Left colon (tissue), 2 donors: ENCODE data around the gene VPS51. TPM values are rescaled to one million over a fixed set of nuclear protein-coding genes. Genes with fewer than 3 reads are reported as not detected.

ENCODE experiments used
- ATAC-seq: fragments of 200-7000 bp; cut with Tn5 transposase; one replicate; pipeline ENCODE4 v1.9.1; 2020; ENCODE audit warnings: mild to moderate bottlenecking, moderate library complexity
- DNase-seq, 2 donors: peaks; one replicate each; pipeline ENCODE4 v3.0.0-alpha.2; 2020
- intact Hi-C, 2 donors: fragments of 100-400 bp; cut with DNase I in 1 of 2; cut with micrococcal nuclease in 1 of 2; formaldehyde crosslinking; loops; one replicate each; pipeline versions ENCODE4 v1.11.2 to v1.14.0; 2022; cut with DNase I, micrococcal nuclease
- total RNA-seq, 2 donors: library from RNA; stranded (reverse); fragmentation: NEBNext Ultra II Directional; extraction: Animal tissue kit (Norgen Biotek cat#: 25700); gene quantifications; one replicate each; pipeline ENCODE4 v1.2.1, GENCODE V29; 2021
- donor health status: DM: no; HTN: no; CAD: no.
- donor health status: DM: yes; HTN: yes; CAD: no.

VPS51 gene
- total RNA-seq, 2 donors from 2014 or later: 174 to 186 TPM

DNA sequence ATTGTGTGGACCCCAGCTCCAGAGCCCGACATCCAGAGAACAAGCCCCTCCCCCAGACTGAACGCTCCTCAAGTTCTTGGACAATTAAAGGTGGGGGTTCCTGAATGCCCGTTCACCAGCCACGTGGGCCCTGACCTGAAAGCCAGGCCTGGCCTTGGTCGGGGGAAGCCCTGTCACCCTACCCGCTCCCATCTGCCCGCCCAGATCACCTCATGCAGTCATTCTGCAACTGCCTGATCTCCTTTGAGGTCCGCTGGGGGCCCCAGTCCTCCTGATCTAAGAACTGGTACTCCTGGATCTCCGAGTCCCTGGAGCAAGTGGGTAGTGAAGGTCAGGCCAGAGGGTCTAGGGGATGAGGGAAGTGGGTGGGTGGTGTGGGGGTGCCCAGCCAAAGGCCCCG, 28.6 kb upstream of the VPS51 start:
- intact Hi-C loops: no loop called here
- ATAC-seq (no peak), DNase-seq (no peak)

DNA sequence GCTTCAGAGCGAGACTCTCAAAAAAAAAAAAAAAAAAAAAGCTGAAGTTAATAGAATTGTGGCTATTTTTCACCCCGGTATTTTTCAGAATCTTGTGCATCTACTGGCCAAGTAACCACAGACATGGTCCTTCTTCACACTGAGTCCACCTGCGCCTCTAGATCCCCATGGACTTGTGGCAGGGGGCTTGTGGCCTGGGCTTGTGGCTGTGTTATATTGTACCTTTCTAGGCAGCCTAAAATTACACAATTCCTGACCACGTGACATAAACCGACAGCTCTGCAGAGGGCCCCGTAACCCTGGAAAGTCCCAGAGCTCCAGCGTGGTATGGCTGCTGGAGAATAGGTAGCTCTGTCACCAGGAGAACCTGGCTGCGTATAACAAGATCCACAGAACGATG, 26.8 kb upstream of the VPS51 start:
- DNase-seq: no peak

DNA sequence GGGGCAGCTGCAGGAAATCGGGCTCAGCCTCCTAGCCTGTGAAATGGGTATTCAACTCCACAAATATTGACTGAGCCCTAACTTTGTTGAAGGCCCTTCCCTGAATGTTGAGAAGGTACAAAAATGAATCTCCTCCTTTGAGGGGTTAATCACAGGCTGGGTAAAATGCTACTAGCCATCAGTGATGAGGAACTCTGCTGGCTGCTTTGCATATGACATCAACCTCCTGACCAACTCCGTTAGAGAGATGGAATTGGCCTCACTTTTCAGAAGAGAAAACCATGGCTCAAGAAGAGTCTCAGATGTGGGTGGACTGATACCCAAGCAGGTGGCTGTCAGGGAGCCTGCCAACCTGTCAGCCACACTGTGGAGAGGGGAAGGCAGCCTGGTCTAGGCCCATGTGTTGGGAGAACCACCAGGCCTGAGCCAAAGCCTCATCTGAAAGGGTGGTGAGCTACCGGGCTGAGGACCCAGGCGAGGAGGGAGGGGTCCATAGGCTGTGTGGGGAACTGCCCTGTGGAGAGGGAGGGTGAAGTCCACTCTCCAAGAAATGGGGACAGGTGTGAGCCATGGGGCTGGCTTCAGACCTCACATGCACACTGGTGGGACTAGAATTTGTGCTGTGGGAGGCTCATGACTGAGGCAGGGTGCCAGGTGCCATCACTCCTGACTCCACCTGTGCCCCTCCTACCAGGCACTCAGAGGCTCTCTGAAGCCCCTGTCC, 23.9 kb upstream of the VPS51 start:
- intact Hi-C loops: no loop called here
- DNase-seq: no peak
- ATAC-seq: no peak

More for the DNA sequence above, 26.8 kb upstream of the VPS51 start:
- no peak for ATAC-seq
- intact Hi-C loops: no loop called here

DNA sequence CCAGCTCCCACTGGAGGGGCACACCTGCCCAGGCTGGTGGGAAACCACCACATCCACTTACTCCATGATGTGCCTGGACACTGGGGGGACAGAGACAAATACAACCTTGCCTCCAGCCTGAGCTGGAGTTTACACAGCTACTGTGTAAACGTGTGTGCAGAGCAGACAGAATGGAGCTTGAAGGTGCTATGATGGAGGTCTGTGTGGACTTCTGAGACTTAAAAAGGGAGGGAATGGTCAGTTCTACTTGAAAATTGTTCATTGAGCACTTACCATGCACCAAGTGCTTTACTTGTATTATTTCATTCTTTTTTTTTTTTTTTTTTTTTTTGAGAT, 23.4 kb upstream of the VPS51 start:
- no peak for ATAC-seq

DNA sequence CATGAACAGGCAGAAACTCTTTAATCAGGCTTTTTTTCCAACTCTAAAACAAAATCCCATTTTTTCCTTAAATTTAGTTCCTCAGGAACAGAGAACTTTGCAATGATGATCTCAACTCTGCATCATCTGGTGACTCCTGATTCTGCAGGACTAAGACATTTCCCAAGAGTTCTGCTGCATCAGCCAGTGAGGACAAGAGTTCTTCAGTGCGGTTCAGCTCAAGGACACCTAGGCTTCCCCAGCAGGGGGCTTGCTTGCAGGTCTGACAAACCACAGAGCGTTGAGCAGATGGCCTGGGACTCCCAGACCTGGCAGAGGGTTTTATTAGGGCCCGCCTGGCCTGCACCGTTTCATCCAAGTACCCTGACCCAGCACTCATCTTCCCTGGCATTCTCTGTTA, 18.6 kb upstream of the VPS51 start:
- ATAC-seq (no peak), DNase-seq (no peak)
- intact Hi-C loops: no loop called here

More for the DNA sequence above, 23.4 kb upstream of the VPS51 start:
- no peak for DNase-seq
- intact Hi-C loops: no loop called here

DNA sequence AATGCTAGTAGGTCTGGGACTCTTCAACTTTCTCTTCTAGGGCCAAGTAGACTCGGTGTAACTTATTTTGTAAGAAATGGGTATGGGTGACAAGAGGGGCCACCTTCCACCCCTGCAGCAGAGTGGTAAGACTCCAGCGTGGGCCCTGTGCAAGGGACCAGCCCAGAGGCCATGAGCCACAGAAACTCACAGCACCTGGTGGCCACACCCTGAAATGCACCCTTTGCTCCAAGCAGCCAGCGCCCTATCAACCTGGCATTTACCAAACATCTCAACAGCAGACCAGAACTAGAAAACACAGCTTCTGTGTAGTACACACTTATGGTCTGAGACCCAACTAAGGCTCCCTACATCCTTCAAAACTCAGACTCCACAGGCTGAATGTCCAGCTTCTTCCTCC, 17.9 kb upstream of the VPS51 start:
- DNase-seq (peak; percentile 61 to 86), ATAC-seq (peak; percentile 98)

DNA sequence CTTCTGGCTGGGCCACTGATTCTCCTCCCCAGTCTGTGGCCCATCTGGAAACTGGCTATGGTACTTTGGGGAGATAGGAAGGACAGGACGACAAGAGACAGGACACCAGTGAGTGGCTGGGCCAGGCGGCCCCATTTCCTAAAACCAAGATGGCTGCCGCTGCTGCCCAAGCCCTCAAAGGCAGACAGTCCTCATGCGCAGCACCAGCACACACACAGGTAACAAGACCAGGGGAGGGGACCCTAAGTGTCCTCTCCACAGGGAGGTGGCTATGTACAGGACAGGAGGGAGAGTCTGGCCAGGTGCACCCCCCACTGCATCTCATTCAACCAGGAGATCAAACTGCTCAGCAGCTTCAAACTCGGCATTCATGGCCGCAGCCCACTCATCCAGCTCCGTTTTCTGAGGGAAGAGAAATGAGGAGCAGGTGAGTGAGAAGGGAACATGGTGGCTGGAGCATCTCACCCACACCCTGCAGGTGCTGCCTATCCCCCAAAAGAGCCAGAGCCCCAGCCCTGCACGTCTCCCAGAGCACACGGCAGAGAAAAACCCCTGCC, 17.1 kb upstream of the VPS51 start:
- ATAC-seq (no peak), DNase-seq (no peak)
- intact Hi-C loops: no loop called here

More for the DNA sequence above, 17.9 kb upstream of the VPS51 start:
- intact Hi-C loops: no loop called here

DNA sequence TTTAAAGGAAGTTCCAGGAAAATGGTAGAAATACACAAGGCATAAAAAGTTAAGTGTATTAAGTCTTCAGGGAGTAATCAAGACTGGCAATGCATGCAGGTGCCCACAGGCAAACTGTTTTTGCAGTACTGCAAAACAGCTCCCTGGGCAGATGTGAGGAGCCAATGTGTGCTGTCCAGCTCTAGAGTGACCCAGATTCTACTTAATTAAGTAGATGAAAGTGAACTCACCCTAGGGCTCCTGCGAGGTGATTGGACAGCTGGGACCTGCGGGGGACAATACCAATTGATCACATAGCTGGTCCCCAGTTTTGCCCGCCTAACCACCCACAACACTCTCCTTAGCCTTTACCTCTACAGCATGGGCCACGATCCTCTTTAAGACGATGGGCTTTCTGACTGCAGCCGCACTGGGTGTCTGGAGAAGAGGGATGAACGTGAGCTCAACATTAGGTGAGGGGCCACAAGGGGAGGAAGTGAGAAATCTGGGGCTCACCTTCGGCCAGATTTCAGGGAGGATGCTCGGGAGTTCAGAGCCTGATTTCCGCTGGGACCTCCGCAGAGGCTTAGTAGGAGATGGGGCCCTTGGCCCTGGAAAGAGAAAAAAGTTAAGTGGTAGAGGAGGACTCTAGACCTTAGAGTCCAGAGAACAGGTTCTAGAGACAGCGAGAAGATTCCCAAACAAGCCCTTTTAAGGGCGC, 12.7 kb upstream of the VPS51 start:
- DNase-seq (no peak), ATAC-seq (no peak)
- intact Hi-C loops: no loop called here

DNA sequence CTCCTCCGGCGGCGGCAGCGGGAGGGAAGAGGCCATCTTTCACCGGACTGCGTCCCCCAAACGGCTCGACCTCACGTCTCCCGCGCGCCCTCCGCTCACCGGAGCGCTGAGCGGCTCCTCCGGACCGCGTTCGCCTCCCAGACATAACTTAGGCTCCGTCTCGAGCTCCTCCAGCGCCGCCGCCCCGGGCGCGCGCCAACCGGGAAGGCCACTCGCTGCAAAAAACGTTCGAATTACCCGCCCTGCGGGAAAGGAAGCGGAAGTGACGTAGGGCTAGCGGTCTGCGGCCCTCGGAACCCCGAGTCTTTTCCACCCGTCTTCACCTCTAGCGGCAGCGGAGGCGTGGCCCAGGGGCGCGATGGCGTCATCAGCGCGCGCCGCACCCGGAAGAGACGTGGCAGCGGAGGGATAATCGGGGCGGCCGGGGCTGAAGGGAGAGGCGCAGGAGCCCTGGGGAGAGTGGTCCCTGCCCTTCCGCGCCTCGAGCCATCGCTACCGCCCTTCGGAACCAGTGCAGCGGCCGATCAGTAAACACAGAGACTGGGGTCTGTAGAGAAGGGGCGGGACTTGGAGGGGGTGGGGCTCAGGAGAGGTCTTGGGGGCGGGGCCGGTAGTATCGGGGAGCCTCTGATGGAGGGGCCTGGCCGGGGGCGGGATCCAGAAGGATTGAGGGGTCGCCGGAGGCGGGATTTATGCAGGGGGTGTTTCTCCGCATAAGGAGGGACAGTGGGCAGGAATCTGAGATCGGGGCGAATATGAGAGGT, 12.0 kb upstream of the VPS51 start, which contains the start of the genes CDCA5 and ZFPL1:
Gene CDCA5, minus strand, starts transcription at position 207 of the 764 bp plus-strand sequence. Its CDS starts 62 bp downstream, at position 145.
Gene ZFPL1, plus strand, starts transcription at position 389 of the 764 bp plus-strand sequence. CDS start 477 bp downstream, outside the sequence.
- ATAC-seq (peak; percentile 98), DNase-seq (peak; percentile 93 to 95)
- intact Hi-C loops: no loop called here

DNA sequence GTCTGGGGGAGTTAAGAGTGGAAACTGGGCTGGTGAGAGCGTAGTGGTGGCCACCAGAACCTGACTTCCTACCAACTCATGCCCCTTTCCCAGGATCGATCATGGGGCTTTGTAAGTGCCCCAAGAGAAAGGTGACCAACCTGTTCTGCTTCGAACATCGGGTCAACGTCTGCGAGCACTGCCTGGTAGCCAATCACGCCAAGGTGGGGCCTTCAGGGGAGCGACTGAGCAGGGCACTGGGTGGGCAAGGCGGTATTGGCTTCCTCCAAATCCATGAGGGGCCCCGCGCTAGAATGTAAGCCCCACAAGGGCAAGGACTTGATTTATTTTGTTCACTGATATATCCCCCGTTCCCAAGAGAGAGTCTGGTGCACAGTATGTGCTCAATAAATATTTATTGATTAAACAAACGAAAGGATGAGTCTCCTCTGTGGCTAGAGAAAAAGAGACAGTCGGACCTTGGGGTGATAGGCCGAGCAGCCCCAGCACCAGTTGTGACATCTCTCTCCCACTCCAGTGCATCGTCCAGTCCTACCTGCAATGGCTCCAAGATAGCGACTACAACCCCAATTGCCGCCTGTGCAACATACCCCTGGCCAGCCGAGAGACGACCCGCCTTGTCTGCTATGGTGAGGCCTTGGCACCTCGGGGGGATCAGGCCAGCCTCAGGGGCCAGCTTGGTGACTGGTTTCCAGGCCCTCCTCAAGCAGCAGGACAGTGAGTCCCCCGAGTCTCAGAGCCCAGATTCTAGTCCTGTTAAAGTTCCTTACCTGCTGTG, 11.2 kb upstream of the VPS51 start:
- intact Hi-C loops: no loop called here
- DNase-seq (no peak), ATAC-seq (peak; percentile 7)

DNA sequence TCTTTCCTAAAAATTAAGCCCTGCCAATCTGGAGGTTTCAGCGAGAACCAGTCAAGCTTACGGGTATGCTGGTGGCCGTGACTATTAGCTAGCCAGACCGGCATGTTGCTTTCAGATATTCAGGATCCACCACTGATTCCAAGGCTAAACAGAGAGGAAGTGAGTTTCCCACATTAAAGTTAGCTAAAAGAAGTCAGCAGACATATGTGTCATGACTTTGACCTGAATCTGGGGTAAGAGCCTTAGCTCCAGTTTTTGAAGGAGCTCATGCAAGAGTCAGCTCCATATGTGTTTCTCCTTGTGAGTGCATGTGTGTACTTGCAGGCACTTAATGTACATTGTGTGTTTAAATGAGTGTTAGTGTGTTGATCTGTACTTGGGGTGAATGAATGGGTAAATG, 10.6 kb upstream of the VPS51 start:
- no peak for DNase-seq
- intact Hi-C loops: no loop called here
- no peak for ATAC-seq

DNA sequence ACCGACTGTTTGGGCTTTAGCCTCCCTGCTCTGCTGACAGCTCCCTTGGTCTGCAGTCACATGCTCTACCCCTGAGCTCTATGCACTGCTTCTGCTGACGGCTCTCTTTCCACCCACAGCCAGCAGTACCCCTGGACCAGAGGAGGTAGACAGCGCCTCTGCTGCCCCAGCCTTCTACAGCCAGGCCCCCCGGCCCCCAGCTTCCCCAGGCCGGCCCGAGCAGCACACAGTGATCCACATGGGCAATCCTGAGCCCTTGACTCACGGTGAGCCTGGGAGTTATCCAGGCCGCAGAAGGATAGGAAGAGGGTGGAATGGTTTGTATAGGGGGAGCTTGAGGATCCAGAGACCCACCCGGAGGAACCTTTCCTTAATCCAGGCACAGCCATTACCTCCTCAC, 9.2 kb upstream of the VPS51 start:
- intact Hi-C loops: no loop called here
- DNase-seq: no peak

DNA sequence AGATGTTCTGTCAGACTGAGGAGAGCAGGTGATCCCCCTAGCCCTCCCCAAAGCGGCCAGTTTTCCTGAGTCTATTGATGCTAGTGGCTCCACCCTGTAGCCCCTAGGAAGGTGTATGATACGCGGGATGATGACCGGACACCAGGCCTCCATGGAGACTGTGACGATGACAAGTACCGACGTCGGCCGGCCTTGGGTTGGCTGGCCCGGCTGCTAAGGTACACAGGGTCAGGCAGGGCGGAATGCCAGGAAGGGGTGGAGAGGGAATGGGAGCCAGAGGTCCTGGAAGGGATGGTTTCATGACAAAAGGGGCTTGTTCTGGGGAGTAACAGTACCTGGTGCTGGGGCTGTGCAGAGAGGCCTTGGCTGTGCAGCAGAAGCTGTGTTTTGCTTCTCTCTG, 8.8 kb upstream of the VPS51 start:
- DNase-seq: no peak
- intact Hi-C loops: no loop called here
- no peak for ATAC-seq

More for the DNA sequence above, 9.2 kb upstream of the VPS51 start:
- ATAC-seq: no peak

DNA sequence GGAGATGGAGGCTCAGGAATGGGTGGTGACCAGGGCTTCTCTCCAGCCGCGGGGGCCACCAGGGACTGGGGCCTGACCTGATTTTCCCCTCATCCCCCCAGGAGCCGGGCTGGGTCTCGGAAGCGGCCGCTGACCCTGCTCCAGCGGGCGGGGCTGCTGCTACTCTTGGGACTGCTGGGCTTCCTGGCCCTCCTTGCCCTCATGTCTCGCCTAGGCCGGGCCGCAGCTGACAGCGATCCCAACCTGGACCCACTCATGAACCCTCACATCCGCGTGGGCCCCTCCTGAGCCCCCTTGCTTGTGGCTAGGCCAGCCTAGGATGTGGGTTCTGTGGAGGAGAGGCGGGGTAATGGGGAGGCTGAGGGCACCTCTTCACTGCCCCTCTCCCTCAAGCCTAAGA, 8.2 kb upstream of the VPS51 start:
- intact Hi-C loops: no loop called here
- no peak for DNase-seq
- no peak for ATAC-seq

DNA sequence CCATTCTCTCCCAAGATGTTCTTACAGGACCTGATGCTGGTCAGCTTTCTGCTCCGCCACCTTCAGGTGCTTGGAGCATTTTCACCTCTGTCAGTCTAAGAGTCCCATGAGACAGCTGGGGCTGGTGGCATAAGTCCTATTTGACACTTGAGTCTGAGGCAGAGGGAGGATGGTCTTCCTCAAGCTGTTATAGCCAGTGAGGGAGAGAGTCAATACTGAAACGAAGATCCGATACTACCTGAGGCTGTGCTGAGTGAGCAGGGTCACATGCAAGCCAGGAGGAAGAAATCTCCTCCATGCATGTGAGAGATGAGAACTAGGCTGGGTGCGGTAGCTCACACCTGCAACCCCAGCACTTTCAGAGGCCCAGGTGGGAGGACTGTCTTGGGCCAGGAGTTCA, 6.4 kb upstream of the VPS51 start:
- DNase-seq: no peak
- intact Hi-C loops: no loop called here
- ATAC-seq: no peak

DNA sequence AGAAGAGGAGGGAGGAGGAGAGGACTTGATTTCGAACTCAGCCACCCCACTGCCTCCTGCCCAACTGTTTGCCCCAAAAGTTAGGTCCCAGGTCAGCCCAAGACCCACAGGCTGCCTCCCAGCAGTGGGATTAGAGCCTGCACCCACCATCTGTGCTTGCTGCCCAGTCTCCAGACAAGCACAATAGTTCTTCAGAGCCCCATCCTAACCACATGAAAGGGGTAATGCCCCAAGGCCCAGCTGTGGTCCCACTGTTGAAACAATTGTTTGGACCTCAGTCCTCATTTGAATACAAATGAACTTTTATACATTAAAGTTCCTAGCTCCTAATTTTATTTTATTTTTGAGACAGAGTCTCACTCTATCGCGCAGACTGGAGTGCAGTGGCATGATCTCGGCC, 5.4 kb upstream of the VPS51 start:
- no peak for ATAC-seq

DNA sequence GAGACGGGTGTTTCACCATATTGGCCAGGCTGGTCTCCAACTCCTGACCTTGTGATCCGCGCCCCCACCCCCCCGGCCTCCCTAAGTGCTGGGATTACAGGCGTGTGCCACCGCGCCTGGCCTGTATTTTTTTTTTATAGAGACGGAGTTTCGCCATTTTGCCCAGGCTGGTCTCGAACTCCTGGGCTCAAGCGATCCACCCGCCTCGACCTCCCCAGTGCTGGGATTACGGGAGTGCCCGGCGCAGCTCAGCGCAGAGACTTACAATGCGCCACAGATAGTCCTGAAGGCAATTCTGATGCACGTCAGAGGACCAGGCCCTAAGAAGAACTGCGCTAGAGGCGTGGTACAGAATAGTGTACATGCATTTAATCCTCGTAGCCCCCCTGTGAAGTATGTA, 587 bp upstream of the VPS51 start:
- intact Hi-C loops: no loop called here
- no peak for ATAC-seq
- DNase-seq: no peak

More for the DNA sequence above, 5.4 kb upstream of the VPS51 start:
- no peak for DNase-seq
- intact Hi-C loops: no loop called here

DNA sequence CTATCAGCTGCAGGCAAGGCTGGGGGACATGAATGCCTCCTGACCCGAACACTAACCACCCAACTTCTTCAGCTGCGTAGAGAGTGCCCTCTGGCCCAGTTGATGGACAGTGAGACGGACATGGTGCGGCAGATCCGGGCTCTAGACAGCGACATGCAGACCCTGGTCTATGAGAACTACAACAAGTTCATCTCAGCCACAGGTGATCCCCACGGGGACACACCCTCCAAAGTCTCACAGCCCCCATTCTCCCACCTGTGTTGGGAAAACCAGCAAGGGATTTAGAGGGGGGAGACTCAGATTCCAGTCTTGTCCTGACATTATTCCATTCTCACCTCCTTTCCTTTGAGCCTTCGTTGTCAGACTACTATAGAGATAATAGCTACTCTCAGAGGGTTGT, 912 bp downstream of the VPS51 start:
- intact Hi-C loops: no loop called here
- no peak for DNase-seq
- ATAC-seq: no peak
